ENCODE data around the gene SLC25A53. TPM values are rescaled to one million over a fixed set of nuclear protein-coding genes. Genes with fewer than 3 reads are reported as not detected.

The SLC25A53 gene
- polyA plus RNA-seq, 1 donor (not counting 4 experiments of a cell fraction or from before 2014, with no cell fraction given): 2.7 TPM

DNA sequence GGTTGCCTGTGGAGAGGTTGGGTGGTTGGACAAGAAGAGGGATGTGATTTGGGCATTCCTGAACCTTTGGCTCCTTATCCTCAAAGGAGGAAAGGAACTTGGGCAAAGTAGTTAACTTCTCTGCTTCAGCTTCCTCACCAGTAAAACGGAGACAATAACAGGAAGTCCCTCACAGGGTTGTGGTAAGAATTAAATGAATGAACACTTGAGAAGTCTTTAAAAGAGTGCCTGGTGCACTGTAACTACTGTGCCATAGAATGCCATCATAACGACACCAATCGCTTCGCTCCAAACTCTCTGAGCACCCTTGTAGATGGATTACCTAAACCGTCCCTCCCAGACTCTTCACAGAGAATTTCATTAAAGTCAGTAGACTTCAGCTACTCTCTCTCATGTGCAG is 34.0 kb downstream of the SLC25A53 start:
- Histone ChIP-seq H3K9me3 (ENCODE audit: control insufficient read depth, low read depth, low read length) (no peaks in the 10 kb centered on the region), H3K79me2 (ENCODE audit: control insufficient read depth, insufficient read depth, low read length) (no peaks in the 10 kb centered on the region), H3K27ac (ENCODE audit: control insufficient read depth, insufficient read depth, low read length) (no peak overlapping the region), H2AFZ (ENCODE audit: control insufficient read depth, low read length) (no peak overlapping the region), H3K36me3 (ENCODE audit: control insufficient read depth in 2 of 2, extremely low read depth in 1 of 2, insufficient read depth in 2 of 2, low read length in 2 of 2) (no peaks in the 10 kb centered on the region), H3K4me3 (ENCODE audit: control insufficient read depth in 2 of 3, extremely low read depth in 1 of 3, insufficient read depth in 2 of 3, low read depth in 1 of 3, low read length in 3 of 3) (no peak overlapping the region), H4K20me1 (ENCODE audit: control insufficient read depth, extremely low read depth, insufficient read depth, low read length) (no peaks in the 10 kb centered on the region), H3K9me1 (ENCODE audit: control insufficient read depth, extremely low read depth, insufficient read depth, low read length) (no peaks in the 10 kb centered on the region), H3K9ac (ENCODE audit: control insufficient read depth, extremely low read depth, insufficient read depth, low read length) (no peak overlapping the region), H3K27me3 (ENCODE audit: control insufficient read depth, extremely low read depth, insufficient read depth, low read length) (no peaks in the 10 kb centered on the region), H3K4me2 (ENCODE audit: control insufficient read depth, extremely low read depth, insufficient read depth, low read depth, low read length) (no peak overlapping the region), H3K4me1 (ENCODE audit: control insufficient read depth, extremely low read depth, insufficient read depth, low read length) (no peaks in the 10 kb centered on the region)
- DNase-seq (ENCODE audit: low read depth, low spot score) (no peak), FAIRE-seq (no peak)
- dilution Hi-C loops (cut with MboI; ENCODE audit: extremely low pct_ligation_motif_present, low sequenced_read_pairs): no loop called here
- TF ChIP-seq, protein P1, sequence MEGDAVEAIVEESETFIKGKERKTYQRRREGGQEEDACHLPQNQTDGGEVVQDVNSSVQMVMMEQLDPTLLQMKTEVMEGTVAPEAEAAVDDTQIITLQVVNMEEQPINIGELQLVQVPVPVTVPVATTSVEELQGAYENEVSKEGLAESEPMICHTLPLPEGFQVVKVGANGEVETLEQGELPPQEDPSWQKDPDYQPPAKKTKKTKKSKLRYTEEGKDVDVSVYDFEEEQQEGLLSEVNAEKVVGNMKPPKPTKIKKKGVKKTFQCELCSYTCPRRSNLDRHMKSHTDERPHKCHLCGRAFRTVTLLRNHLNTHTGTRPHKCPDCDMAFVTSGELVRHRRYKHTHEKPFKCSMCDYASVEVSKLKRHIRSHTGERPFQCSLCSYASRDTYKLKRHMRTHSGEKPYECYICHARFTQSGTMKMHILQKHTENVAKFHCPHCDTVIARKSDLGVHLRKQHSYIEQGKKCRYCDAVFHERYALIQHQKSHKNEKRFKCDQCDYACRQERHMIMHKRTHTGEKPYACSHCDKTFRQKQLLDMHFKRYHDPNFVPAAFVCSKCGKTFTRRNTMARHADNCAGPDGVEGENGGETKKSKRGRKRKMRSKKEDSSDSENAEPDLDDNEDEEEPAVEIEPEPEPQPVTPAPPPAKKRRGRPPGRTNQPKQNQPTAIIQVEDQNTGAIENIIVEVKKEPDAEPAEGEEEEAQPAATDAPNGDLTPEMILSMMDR (optimal IDR thresholded peaks at IDR 0.05 in 1 of 3, IDR thresholded peaks at IDR 0.05 in 1 of 3, conservative IDR thresholded peaks at IDR 0.05 in 1 of 3; ENCODE audit: extremely low read depth in 1 of 3, insufficient read depth in 2 of 3, low read length in 3 of 3): no peak
- no peak for TF ChIP-seq EZH2 (IDR thresholded peaks at IDR 0.05; ENCODE audit: low read length)

DNA sequence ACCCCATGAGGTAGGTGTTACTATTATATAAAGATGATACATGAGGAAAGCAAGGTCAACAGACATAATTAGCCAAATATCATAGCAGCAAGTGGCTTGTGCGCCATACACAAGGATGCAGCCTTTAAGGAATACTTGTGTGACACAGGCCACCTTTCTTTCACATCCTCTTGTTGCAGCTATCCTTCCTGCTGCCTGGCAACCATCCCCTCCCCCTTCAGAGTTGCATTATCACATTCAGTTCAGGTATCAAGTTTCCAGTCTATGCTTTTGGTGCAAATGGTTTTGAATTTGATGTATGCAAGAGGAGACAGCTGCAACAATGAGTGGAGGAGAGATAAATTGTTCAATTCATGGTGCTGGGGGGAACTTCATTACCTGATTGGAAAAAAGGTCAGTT is 38.0 kb downstream of the SLC25A53 start:
- dilution Hi-C loops (cut with MboI; ENCODE audit: extremely low pct_ligation_motif_present, low sequenced_read_pairs): no loop called here
- FAIRE-seq (no peak), DNase-seq (ENCODE audit: low read depth, low spot score) (no peak)
- Histone ChIP-seq H2AFZ (ENCODE audit: control insufficient read depth, low read length) (no peak overlapping the region), H3K9me3 (ENCODE audit: control insufficient read depth, low read depth, low read length) (no peaks in the 10 kb centered on the region), H3K27me3 (ENCODE audit: control insufficient read depth, extremely low read depth, insufficient read depth, low read length) (peaks cover 6% of the 10 kb centered on the region), H3K27ac (ENCODE audit: control insufficient read depth, insufficient read depth, low read length) (no peak overlapping the region), H3K36me3 (ENCODE audit: control insufficient read depth in 2 of 2, extremely low read depth in 1 of 2, insufficient read depth in 2 of 2, low read length in 2 of 2) (no peaks in the 10 kb centered on the region), H3K9me1 (ENCODE audit: control insufficient read depth, extremely low read depth, insufficient read depth, low read length) (no peaks in the 10 kb centered on the region), H3K79me2 (ENCODE audit: control insufficient read depth, insufficient read depth, low read length) (no peaks in the 10 kb centered on the region), H3K9ac (ENCODE audit: control insufficient read depth, extremely low read depth, insufficient read depth, low read length) (no peak overlapping the region), H3K4me2 (ENCODE audit: control insufficient read depth, extremely low read depth, insufficient read depth, low read depth, low read length) (no peak overlapping the region), H3K4me1 (ENCODE audit: control insufficient read depth, extremely low read depth, insufficient read depth, low read length) (no peaks in the 10 kb centered on the region), H4K20me1 (ENCODE audit: control insufficient read depth, extremely low read depth, insufficient read depth, low read length) (no peaks in the 10 kb centered on the region), H3K4me3 (ENCODE audit: control insufficient read depth in 2 of 3, extremely low read depth in 1 of 3, insufficient read depth in 2 of 3, low read depth in 1 of 3, low read length in 3 of 3) (no peak overlapping the region)
- no peak for TF ChIP-seq EZH2 (IDR thresholded peaks at IDR 0.05; ENCODE audit: low read length)

DNA sequence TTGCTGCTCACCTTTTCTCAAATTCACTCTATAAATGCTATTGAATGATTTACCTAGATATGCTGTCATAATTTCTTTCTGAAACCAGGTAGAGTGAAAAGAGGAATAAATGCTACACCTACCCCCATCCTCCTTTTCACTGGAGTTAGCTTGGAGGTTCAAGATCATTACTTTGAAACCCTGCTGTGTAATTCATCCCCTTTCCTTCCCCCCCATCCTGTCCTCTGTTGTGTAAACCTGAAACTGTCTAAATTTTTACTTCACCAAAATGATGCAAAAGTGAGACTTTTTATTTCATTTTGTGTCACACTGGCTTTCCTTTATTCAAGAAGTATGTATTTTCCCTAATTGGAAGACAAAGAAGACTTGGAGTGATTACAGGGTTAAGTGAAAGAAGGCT is 39.0 kb downstream of the SLC25A53 start:
- Histone ChIP-seq H3K9me1 (ENCODE audit: control insufficient read depth, extremely low read depth, insufficient read depth, low read length) (no peaks in the 10 kb centered on the region), H3K79me2 (ENCODE audit: control insufficient read depth, insufficient read depth, low read length) (no peaks in the 10 kb centered on the region), H3K27me3 (ENCODE audit: control insufficient read depth, extremely low read depth, insufficient read depth, low read length) (peaks cover 6% of the 10 kb centered on the region), H3K9ac (ENCODE audit: control insufficient read depth, extremely low read depth, insufficient read depth, low read length) (no peak overlapping the region), H3K4me3 (ENCODE audit: control insufficient read depth in 2 of 3, extremely low read depth in 1 of 3, insufficient read depth in 2 of 3, low read depth in 1 of 3, low read length in 3 of 3) (no peak overlapping the region), H3K4me2 (ENCODE audit: control insufficient read depth, extremely low read depth, insufficient read depth, low read depth, low read length) (no peak overlapping the region), H4K20me1 (ENCODE audit: control insufficient read depth, extremely low read depth, insufficient read depth, low read length) (no peaks in the 10 kb centered on the region), H3K36me3 (ENCODE audit: control insufficient read depth in 2 of 2, extremely low read depth in 1 of 2, insufficient read depth in 2 of 2, low read length in 2 of 2) (no peaks in the 10 kb centered on the region), H3K27ac (ENCODE audit: control insufficient read depth, insufficient read depth, low read length) (no peak overlapping the region), H3K4me1 (ENCODE audit: control insufficient read depth, extremely low read depth, insufficient read depth, low read length) (no peaks in the 10 kb centered on the region), H3K9me3 (ENCODE audit: control insufficient read depth, low read depth, low read length) (no peaks in the 10 kb centered on the region), H2AFZ (ENCODE audit: control insufficient read depth, low read length) (no peak overlapping the region)
- TF ChIP-seq EZH2 (IDR thresholded peaks at IDR 0.05; ENCODE audit: low read length): no peak
- TF ChIP-seq, protein P1 (optimal IDR thresholded peaks at IDR 0.05 in 1 of 3, IDR thresholded peaks at IDR 0.05 in 1 of 3, conservative IDR thresholded peaks at IDR 0.05 in 1 of 3; ENCODE audit: extremely low read depth in 1 of 3, insufficient read depth in 2 of 3, low read length in 3 of 3): no peak
- no peak for FAIRE-seq
- dilution Hi-C loops (cut with MboI; ENCODE audit: extremely low pct_ligation_motif_present, low sequenced_read_pairs): no loop called here
- DNase-seq (ENCODE audit: low read depth, low spot score): no peak

Data from keratinocyte (primary cell).